ENCODE data around the gene CDRT15L2. TPM values are rescaled to one million over a fixed set of nuclear protein-coding genes. Genes with fewer than 3 reads are reported as not detected.
"Not testable (repeated sequence)": the region's sequence is repeated elsewhere in the genome, so short reads cannot be mapped to it uniquely, and the experiment has no call there.

CDRT15L2 gene
- total and polyA plus RNA-seq, 2 donors (not counting 1 experiment from before 2014, with no cell fraction given): not detected

- ChIA-PET POLR2A (interaction anchor here (0.6 kb wide), 1 partner anchor 26 kb away, joined by 3 read pairs; no protein-coding TSS in a partner anchor), CTCF (no interaction called here)
- Mint-ChIP-seq H3K27me3 (no peaks in the 10 kb centered on the region), H3K9me3 (ENCODE audit: insufficient read depth) (no peaks in the 10 kb centered on the region), H3K4me3 (no peak overlapping the region), H3K4me1 (peaks cover 2% of the 10 kb centered on the region), H3K27ac (no peak overlapping the region)
- H3K4me2 ChIP-seq (replicated peaks; ENCODE audit: low read depth, low read length, poor library complexity, severe bottlenecking): no peak overlapping the region
- H3K27me3 ChIP-seq (replicated peaks in 1 of 4; ENCODE audit: control extremely low read depth in 1 of 4, control insufficient read depth in 3 of 4, insufficient read depth in 4 of 4, low read length in 3 of 4): peaks cover 0 to 4% (median 0%) of the 10 kb centered on the region in 4 experiments
- H3K27ac ChIP-seq (ENCODE audit: low read length in 2 of 2): no peak overlapping the region
- ATAC-seq (ENCODE audit: low read depth) (no peak), DNase-seq (no peak)
- no peaks in the 10 kb centered on the region for H3K79me2 ChIP-seq (ENCODE audit: control insufficient read depth, insufficient read depth, low read length)
- intact Hi-C loops (cut with micrococcal nuclease): no loop called here
- no peaks in the 10 kb centered on the region for H3K36me3 ChIP-seq (replicated peaks in 1 of 2; ENCODE audit: control extremely low read depth in 1 of 2, control insufficient read depth in 1 of 2, extremely low read depth in 1 of 2, insufficient read depth in 2 of 2, low read length in 1 of 2)
- peaks cover 0 to 3% of the 10 kb centered on the region in 2 donors for H3K4me1 ChIP-seq (ENCODE audit: control insufficient read depth in 2 of 2, insufficient read depth in 2 of 2, low read length in 2 of 2)
- WGBS (ENCODE audit: insufficient coverage): 94% methylated on average over 16 of the region's 16 CpGs
- H3K4me3 ChIP-seq (ENCODE audit: control extremely low read depth in 1 of 5, extremely low read depth in 1 of 5, insufficient read depth in 1 of 5, low read depth in 2 of 5, low read length in 4 of 5): no peak overlapping the region
- TF ChIP-seq CTCF (IDR thresholded peaks at IDR 0.05) (no peak), EZH2 (IDR thresholded peaks at IDR 0.05; ENCODE audit: borderline replicate concordance, insufficient read depth, low read depth, low read length, poor library complexity, severe bottlenecking) (no peak)
- H2AFZ ChIP-seq (ENCODE audit: insufficient read depth, low read depth, low read length, poor library complexity, severe bottlenecking): no peak overlapping the region
- H3K9me3 ChIP-seq (ENCODE audit: control extremely low read depth in 1 of 3, control insufficient read depth in 2 of 3, insufficient read depth in 1 of 3, low read length in 2 of 3): no peaks in the 10 kb centered on the region
- H4K20me1 ChIP-seq (ENCODE audit: control insufficient read depth, insufficient read depth, low read length, poor library complexity, severe bottlenecking): no peaks in the 10 kb centered on the region
- no peak overlapping the region for H3K9ac ChIP-seq (ENCODE audit: low read length)
These were observed 33.7 kb downstream of the CDRT15L2 start for GRCh38 chr17:20613248-20613647.

- Histone ChIP-seq H3K9me3 (ENCODE audit: control extremely low read depth in 1 of 3, control insufficient read depth in 2 of 3, insufficient read depth in 1 of 3, low read length in 2 of 3) (no peaks in the 10 kb centered on the region), H3K9ac (ENCODE audit: low read length) (no peak overlapping the region), H3K4me3 (ENCODE audit: control extremely low read depth in 1 of 5, extremely low read depth in 1 of 5, insufficient read depth in 1 of 5, low read depth in 2 of 5, low read length in 4 of 5) (no peak overlapping the region), H3K4me1 (ENCODE audit: control insufficient read depth in 2 of 2, insufficient read depth in 2 of 2, low read length in 2 of 2) (peaks cover 0 to 3% of the 10 kb centered on the region in 2 donors), H3K27me3 (replicated peaks in 1 of 4; ENCODE audit: control extremely low read depth in 1 of 4, control insufficient read depth in 3 of 4, insufficient read depth in 4 of 4, low read length in 3 of 4) (peaks cover 0 to 4% (median 0%) of the 10 kb centered on the region in 4 experiments), H3K36me3 (replicated peaks in 1 of 2; ENCODE audit: control extremely low read depth in 1 of 2, control insufficient read depth in 1 of 2, extremely low read depth in 1 of 2, insufficient read depth in 2 of 2, low read length in 1 of 2) (no peaks in the 10 kb centered on the region), H3K4me2 (replicated peaks; ENCODE audit: low read depth, low read length, poor library complexity, severe bottlenecking) (no peak overlapping the region), H2AFZ (ENCODE audit: insufficient read depth, low read depth, low read length, poor library complexity, severe bottlenecking) (no peak overlapping the region), H4K20me1 (ENCODE audit: control insufficient read depth, insufficient read depth, low read length, poor library complexity, severe bottlenecking) (no peaks in the 10 kb centered on the region), H3K79me2 (ENCODE audit: control insufficient read depth, insufficient read depth, low read length) (no peaks in the 10 kb centered on the region), H3K27ac (ENCODE audit: low read length in 2 of 2) (no peak overlapping the region)
- H3K4me3 Mint-ChIP-seq: no peak overlapping the region
- WGBS (ENCODE audit: insufficient coverage): 95% methylated on average over 10 of the region's 13 CpGs
- ATAC-seq (ENCODE audit: low read depth) (no peak), DNase-seq (no peak)
- H3K9me3 Mint-ChIP-seq (ENCODE audit: insufficient read depth): no peaks in the 10 kb centered on the region
- ChIA-PET POLR2A (no interaction called here), CTCF (no interaction called here)
- peaks cover 2% of the 10 kb centered on the region for H3K4me1 Mint-ChIP-seq
- no peak overlapping the region for H3K27ac Mint-ChIP-seq
- TF ChIP-seq EZH2 (IDR thresholded peaks at IDR 0.05; ENCODE audit: borderline replicate concordance, insufficient read depth, low read depth, low read length, poor library complexity, severe bottlenecking): no peak
- no peak for TF ChIP-seq CTCF (IDR thresholded peaks at IDR 0.05)
- H3K27me3 Mint-ChIP-seq: no peaks in the 10 kb centered on the region
- intact Hi-C loops (cut with micrococcal nuclease): no loop called here
These were observed 34.4 kb downstream of the CDRT15L2 start for GRCh38 chr17:20613905-20614304.

- not testable (repeated sequence) for H3K9me3 ChIP-seq (ENCODE audit: control extremely low read depth in 1 of 3, control insufficient read depth in 2 of 3, insufficient read depth in 1 of 3, low read length in 2 of 3)
These were observed 35.9 kb downstream of the CDRT15L2 start for GRCh38 chr17:20615461-20615860.

More at GRCh38 chr17:20615461-20615860, 35.9 kb downstream of the CDRT15L2 start:
- H3K36me3 ChIP-seq (replicated peaks in 1 of 2; ENCODE audit: control extremely low read depth in 1 of 2, control insufficient read depth in 1 of 2, extremely low read depth in 1 of 2, insufficient read depth in 2 of 2, low read length in 1 of 2); H3K9ac ChIP-seq (ENCODE audit: low read length); H3K27ac ChIP-seq (ENCODE audit: low read length in 2 of 2); H3K79me2 ChIP-seq (ENCODE audit: control insufficient read depth, insufficient read depth, low read length); H2AFZ ChIP-seq (ENCODE audit: insufficient read depth, low read depth, low read length, poor library complexity, severe bottlenecking); H4K20me1 ChIP-seq (ENCODE audit: control insufficient read depth, insufficient read depth, low read length, poor library complexity, severe bottlenecking); H3K4me2 ChIP-seq (replicated peaks; ENCODE audit: low read depth, low read length, poor library complexity, severe bottlenecking); H3K27me3 ChIP-seq (replicated peaks in 1 of 4; ENCODE audit: control extremely low read depth in 1 of 4, control insufficient read depth in 3 of 4, insufficient read depth in 4 of 4, low read length in 3 of 4); intact Hi-C loops (cut with micrococcal nuclease); H3K27me3 Mint-ChIP-seq; CTCF ChIA-PET; ATAC-seq (ENCODE audit: low read depth); DNase-seq; H3K9me3 Mint-ChIP-seq (ENCODE audit: insufficient read depth); H3K27ac Mint-ChIP-seq; H3K4me1 ChIP-seq (ENCODE audit: control insufficient read depth in 2 of 2, insufficient read depth in 2 of 2, low read length in 2 of 2); H3K4me1 Mint-ChIP-seq; H3K4me3 Mint-ChIP-seq; H3K4me3 ChIP-seq (ENCODE audit: control extremely low read depth in 1 of 5, extremely low read depth in 1 of 5, insufficient read depth in 1 of 5, low read depth in 2 of 5, low read length in 4 of 5): not testable (repeated sequence)
- POLR2A ChIA-PET: interaction anchor here (0.6 kb wide), 1 partner anchor 85 kb away, joined by 9 read pairs; no protein-coding TSS in a partner anchor
- 74% methylated on average over 2 of the region's 3 CpGs for WGBS (ENCODE audit: insufficient coverage)

All from B cell (primary cell).